GM18858 (cell line): ENCODE results near the gene PODXL.

Experiments used
- ATAC-seq: cut with Tn5 transposase; IDR thresholded peaks from one replicate; pipeline ENCODE4 v1.9.1; 2021; ENCODE audit not compliant: unreplicated experiment

The PODXL gene

DNA sequence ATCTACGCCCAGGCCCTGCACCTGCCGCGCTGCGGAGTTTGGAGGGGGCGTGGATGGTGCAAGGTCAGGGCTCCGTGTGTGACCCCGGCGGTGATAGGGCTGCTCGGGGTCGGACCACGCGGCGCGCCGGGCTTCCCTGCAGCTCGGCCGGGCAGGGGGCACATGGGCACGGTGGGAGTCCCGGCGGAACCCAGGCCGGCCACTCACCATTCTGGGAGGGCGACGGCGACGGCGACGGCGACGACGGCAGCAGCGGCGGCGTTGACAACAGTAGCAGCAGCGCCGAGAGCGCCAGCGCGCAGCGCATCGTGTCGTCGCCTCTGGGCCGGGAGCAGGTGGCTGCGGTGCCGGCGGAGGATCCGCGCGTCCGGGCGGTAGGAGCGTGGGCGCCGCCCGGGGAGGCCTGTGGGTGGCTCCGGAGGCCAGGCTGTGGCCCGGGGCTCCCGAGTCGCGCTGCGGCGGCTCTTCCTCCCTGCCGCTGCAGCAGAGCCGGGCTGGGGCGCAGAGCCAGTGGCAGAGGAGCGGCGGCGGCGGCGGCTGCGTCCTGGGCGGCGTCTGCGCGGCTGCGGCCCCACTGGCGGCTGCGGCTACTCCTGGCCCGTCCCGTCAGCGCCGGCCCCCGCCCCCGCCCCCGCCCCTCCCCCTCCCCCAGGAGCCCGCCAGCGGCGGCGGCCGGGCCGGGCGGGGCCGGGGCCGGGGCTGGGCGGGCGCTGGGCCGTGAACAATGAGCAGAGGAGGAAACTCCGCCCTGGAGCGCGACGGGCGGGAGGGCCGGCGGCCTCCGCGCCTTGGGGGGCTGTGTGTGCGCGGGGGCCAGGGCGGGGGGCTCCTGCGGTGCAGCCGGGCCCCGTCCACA, at the start of gene PODXL:
Gene PODXL (minus strand): TSS at position 576 of the 856 bp plus-strand sequence. CDS start 269 bp downstream, at position 307.
- ATAC-seq = peak; percentile 68

DNA sequence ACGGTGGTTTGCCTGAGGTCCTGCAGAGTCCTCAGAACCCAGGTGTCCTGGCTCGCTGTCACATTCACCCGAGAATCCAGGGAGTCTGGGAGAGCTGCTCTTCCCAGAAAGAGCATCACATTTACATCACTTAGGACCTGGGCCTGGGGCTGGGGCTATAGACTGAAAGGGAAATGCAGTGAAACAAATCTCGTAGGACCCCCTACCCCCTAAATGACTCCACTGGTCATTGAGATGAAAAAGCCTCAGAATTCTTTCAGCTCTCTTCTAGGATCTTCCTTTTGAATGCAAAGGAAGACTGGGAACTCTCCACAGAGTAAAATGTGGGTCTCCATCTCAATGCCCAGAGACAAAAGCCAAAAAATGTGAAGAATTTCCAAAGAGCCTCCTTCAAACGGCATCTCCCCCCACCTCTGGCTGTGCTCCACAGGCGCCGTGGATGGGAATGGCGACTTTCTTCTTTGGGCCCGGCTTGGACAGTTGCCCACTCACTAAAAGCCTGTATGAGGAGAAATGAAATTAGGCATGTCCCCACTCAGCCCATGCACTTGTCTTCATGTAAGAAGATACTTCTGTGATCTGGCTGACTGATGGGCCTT, 49.0 kb upstream of the PODXL start:
- no peak for ATAC-seq

GRCh38 chr7:131604841-131605279, 48.4 kb upstream of the PODXL start:
- ATAC-seq = no peak

- no peak for ATAC-seq
Observed at GRCh38 chr7:131603932-131604331, 47.5 kb upstream of the PODXL start.

DNA sequence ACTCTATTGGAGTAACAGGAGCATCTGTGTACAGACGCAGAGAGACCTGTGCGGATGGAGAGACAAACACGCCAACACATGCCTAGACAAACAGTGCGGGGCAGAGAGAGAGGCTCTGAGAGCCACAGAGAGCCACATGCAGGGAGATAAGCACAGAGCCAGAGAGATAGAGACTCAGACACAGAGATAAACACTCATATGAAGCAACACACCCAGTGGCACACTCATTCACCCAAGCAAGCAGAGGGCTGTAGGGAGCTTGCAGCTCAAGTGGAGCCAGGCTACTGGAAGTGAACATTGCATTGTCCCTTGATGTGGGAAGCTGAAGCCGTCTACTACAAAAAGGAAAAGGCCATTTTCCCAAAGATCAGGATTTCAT, 46.6 kb upstream of the PODXL start:
- no peak for ATAC-seq

DNA sequence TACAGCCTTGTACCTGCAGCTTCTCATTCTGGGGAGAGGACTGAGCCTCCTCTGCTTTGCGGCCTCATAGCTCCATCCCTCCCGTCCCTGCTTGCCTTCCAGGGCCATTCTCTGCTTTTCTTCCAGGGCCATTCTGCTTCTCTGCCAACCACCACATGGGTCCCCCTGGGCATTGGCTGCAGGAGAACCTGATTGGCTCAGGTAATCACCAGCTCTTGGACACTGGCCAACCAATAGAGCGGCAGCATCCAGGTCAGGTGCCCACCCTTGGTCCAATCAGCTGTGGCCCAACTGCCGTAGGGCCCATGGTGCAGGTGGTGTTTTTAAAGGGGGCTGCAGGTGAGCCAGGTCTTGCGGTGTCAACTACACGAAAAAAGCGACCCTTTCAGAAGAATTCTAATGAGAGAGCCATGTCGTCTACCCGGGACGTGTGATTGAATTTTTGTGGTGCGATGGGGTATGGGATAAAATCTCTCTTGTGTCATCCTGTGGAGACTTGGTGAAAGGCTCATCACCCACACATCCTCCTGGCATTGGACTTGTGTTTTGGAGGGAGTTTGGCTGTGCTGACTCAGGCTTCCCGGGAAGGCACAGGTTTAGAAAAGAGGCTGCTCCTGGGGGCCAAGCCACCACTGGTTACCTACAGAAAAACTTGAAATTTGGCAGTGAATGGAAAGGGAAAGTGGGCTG, 46.0 kb upstream of the PODXL start:
- ATAC-seq = no peak

DNA sequence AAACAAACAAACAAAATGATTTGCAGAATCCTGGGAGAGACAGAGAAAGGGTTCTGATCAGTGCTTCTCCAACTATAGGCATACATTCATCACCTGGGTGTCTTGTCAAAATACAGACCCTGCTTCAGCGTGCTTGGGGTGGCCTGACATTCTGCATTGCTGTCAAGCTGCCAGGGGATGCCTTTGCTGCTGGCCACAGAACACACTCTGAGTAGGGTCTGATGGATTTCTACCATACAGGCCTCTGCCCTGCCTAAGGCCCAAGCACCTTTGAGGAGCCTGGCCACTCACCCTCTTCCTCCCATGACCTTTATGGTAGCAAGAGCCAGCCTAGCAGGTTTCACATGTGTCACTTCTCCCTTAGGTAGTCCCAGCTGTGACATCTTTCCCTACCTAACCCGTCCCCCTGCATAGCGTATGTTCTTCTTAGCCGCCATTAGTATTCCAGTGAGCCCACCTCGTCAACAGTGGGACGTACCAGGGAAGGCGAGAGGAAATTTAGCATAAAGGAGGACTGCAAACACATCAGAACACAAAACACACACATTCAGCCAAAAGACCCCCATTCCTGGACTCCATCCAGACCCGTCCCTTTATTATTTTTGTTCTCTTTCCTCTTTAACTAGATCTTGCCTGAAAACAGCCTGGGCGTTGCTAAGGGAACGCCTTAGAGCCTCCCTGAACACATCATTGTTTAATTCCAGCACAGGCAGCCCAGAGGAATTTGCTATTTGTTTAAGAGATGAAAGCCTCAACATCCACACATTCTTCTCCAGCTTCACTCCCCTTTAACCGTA, 43.9 kb upstream of the PODXL start:
- no peak for ATAC-seq

- ATAC-seq = no peak
Observed at GRCh38 chr7:131596785-131597184, 40.4 kb upstream of the PODXL start.

DNA sequence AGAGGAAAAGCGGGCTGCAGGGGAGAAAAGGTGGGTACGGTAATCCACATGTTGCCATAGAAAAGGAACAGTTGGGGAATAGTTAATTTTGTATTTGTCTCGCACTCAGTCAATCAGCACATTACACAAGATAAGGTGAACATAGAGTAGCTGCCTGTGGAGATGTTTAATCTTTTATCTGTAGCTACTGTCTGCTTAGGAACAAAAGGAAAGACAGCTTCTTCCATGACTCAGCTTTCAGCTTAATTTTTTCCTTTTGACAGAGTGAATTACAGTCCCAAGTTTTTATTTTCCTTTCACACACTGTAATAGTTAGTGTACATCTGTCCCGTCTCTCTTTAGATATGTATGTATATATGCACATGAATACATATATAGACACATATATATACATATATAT, 39.3 kb upstream of the PODXL start:
- no peak for ATAC-seq

DNA sequence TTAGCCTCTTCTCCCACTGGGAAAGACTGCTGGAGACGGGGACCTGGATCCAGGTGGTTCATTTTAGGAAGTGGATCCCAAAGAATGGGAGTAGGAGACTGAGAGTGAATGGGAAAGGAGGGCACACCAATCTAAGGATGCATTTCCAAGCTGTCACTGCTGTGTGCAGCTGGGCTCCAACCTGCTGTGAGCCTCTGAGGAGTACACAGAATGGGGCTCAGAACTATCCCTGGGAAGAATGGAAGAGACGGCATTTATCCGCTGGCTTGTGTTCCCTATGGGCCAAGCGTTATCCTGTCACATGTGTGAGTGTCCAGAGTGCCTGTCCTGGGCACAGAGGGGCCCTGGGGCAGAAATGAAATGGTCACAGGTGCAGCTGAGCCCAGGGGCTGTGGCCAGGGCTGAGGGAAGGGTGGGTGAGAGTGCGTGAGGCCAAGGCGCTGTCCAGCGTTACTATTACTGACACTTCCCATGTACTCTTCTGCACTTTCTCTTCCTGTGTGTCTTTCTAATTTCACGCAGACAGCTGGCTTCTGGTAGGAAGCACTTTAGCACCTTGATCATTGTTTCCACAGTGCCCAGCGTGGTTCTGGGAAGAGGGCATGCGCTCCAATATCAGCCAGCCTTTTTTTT, 35.4 kb upstream of the PODXL start:
- no peak for ATAC-seq

DNA sequence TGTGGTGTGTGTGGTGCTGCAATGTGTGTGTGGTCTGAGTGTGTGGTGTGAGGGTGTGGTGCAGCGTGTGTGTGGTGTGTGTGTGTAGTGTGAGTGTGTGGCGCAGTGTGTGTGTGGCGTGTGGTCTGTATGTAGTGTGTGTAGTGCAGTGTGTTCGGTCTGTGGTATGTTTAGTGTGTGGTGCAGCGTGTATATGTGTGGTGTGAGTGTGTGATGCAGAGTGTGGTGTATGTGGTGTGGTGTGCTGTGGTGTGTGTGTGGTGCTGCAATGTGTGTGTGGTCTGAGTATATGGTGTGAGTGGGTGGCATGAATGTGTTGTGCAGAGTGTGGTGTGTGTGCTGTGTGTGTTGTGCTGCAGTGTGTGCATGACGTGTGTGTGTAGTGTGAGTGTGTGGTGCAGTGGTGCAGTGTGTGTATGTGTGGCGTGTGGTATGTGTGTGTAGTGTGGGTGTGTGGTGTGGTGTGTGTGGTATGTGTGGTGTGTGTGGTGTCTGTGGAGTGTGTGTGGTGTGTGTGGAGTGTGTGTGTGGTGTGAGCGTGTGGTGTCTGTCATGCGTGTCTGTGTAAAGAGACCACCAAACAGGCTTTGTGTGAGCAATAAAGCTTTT, 31.0 kb upstream of the PODXL start:
- no peak for ATAC-seq

DNA sequence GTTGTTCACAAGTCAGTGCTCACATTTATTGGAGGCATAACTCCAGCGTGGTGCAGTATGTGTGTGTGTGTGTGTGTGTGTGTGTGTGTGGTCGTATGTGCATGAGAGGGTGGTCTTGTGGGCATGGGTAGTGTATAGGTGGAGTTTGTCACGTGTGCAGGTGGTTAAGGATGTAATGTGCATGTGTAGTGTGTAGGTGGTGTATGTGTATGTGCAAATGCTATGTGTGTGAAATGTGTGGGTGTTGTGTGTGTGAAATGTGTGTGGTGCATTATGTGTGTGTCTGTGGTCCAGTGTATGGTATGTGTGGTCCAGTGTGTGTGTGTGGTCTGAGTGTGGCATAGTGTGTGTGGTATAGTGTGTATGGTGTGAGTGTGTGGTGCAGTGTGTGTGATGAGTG, 30.3 kb upstream of the PODXL start:
- ATAC-seq = no peak

DNA sequence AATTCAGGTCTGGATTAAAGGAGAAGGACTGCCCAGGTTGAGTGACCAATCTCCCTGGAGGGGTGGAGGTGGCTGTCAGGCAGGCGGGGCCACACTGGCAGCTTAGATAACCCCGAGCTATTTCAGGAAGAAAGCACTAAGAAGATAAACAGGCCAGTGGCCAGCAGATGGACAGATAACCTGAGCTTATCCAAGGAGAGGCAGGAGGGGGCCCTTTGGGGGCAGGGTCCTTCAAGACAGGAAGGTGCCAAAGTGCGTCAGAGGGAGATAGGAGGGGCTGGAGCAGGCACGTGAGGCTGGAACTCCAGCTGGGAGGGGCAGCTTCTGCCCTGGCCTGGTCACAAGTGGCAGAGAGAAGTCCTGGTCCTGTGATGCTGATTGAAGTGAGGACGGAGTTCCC, 29.8 kb upstream of the PODXL start:
- ATAC-seq = no peak

- ATAC-seq = no peak
Observed at GRCh38 chr7:131583430-131583829, 27.0 kb upstream of the PODXL start.

- no peak for ATAC-seq
Observed at GRCh38 chr7:131581241-131582051, 25.0 kb upstream of the PODXL start.

DNA sequence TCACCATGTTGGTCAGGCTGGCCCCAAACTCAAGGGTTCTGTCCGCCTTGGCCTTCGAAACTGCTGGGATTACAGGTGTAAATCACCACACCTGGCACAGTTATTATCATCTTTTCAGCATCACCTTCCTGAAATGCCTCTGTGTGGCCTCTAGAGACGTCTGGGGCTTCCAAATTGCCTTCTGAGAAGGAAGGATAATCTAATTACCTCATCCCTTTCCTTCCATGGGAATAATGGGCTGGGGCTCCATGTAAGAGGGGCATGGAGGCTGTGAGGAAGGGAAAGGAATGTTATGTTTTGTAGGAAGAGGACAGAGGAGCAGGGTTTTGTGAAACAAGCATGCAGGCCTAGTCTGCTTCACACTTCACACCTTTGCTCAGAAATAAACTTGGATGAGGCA, 22.2 kb upstream of the PODXL start:
- no peak for ATAC-seq

- ATAC-seq = no peak
Observed at GRCh38 chr7:131574741-131575140, 18.3 kb upstream of the PODXL start.

DNA sequence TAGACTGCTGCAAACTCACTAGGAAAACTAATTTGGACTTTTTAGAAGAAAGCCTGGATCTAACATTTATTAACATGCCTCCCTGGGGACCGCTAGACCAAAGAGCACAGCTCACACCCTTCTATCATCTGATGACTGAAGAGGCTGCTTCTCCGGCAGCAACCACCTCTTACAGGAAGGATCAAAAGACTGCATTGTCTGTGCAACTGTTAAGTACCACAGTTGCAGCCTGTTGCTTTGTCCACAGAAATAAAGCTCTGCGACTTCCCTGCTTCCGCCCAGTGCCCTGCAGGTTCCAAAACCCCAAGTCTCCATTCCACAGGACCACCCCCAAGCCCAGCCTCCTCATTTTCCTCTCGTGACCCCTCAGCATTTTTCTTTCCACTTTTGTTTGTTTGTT, 14.0 kb upstream of the PODXL start:
- ATAC-seq = no peak

DNA sequence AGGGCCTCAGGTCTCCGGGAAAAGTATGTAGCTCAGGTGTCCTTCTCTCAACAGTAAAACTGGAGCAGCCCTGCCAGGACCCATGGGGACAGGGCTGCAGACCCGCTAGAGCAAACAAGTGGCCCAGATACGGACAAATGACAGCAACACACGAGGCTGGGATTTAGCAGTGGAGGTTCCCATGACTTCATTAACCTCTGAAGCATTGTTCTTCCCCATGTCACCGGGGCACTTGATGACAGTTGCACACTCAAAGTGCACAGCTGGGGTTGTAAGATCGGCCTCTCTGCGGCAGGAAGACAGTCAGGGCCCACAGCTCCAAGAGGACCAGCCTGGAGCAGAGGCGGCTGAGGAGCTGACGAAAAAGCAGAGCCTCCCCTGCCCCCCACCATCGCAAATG, 12.5 kb upstream of the PODXL start:
- no peak for ATAC-seq
